Panc1 (cell line): ENCODE measurements around the gene KCNMB2.

Experiments used
- CTCF ChIP-seq: fragments of 450-650 bp; IDR thresholded peaks from 2 replicates; pipeline ENCODE4 v1.5.1; 2017; ENCODE audit warnings: mild to moderate bottlenecking
- POLR2AphosphoS5 ChIP-seq: IDR thresholded peaks from 2 replicates; pipeline ENCODE4 v1.6.1; 2012; ENCODE audit warnings: mild to moderate bottlenecking, low read depth, low read length, moderate library complexity
- SIN3A ChIP-seq: IDR thresholded peaks from 2 replicates; pipeline ENCODE4 v1.6.1; 2012; ENCODE audit warnings: low read depth, mild to moderate bottlenecking, low read length, moderate library complexity, borderline replicate concordance; ENCODE audit not compliant: insufficient read depth
- TF ChIP-seq, protein P1 (sequence below), 2 experiments: IDR thresholded peaks; 2 replicates each; pipeline ENCODE4 v1.6.1; 2011 to 2012; ENCODE audit warnings: low read depth in 2 of 2, control low read depth in 1 of 2, low read length in 1 of 2, mild to moderate bottlenecking in 1 of 2, moderate library complexity in 1 of 2; ENCODE audit not compliant: insufficient read depth in 1 of 2

- TF ChIP-seq CTCF = no peak
- TF ChIP-seq SIN3A = no peak
- no peak for TF ChIP-seq POLR2AphosphoS5
- TF ChIP-seq, protein P1, sequence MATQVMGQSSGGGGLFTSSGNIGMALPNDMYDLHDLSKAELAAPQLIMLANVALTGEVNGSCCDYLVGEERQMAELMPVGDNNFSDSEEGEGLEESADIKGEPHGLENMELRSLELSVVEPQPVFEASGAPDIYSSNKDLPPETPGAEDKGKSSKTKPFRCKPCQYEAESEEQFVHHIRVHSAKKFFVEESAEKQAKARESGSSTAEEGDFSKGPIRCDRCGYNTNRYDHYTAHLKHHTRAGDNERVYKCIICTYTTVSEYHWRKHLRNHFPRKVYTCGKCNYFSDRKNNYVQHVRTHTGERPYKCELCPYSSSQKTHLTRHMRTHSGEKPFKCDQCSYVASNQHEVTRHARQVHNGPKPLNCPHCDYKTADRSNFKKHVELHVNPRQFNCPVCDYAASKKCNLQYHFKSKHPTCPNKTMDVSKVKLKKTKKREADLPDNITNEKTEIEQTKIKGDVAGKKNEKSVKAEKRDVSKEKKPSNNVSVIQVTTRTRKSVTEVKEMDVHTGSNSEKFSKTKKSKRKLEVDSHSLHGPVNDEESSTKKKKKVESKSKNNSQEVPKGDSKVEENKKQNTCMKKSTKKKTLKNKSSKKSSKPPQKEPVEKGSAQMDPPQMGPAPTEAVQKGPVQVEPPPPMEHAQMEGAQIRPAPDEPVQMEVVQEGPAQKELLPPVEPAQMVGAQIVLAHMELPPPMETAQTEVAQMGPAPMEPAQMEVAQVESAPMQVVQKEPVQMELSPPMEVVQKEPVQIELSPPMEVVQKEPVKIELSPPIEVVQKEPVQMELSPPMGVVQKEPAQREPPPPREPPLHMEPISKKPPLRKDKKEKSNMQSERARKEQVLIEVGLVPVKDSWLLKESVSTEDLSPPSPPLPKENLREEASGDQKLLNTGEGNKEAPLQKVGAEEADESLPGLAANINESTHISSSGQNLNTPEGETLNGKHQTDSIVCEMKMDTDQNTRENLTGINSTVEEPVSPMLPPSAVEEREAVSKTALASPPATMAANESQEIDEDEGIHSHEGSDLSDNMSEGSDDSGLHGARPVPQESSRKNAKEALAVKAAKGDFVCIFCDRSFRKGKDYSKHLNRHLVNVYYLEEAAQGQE (IDR thresholded peaks at IDR 0.05; ENCODE audit: insufficient read depth in 1 of 2, low read depth in 2 of 2, low read length in 1 of 2) = no peak
Observed at GRCh38 chr3:178761024-178761423, 224.8 kb downstream of the KCNMB2 start.
